SK-N-SH treated with all-trans-retinoic acid at 6 μM for 48 hours (cell line): ENCODE measurements around the gene MLIP.
A peak's percentile ranks its signal among the peaks of the same experiment; 100 is the strongest.

ENCODE experiments used
- ARNTL ChIP-seq: fragments of 450-650 bp; formaldehyde crosslinking; IDR thresholded peaks from 2 replicates; pipeline ENCODE4 v1.5.0; 2020; ENCODE audit warnings: low read depth, mild to moderate bottlenecking, moderate library complexity, borderline replicate concordance
- BACH2 ChIP-seq: fragments of 250-450 bp; sonication (Bioruptor Pico); IDR thresholded peaks from 2 replicates; pipeline ENCODE4 v1.9.0; 2021; ENCODE audit warnings: mild to moderate bottlenecking, borderline replicate concordance
- ESRRG ChIP-seq: fragments of 250-450 bp; sonication (Bioruptor Pico); IDR thresholded peaks from 2 replicates; pipeline ENCODE4 v1.6.1; 2021; ENCODE audit warnings: mild to moderate bottlenecking
- ISL1 ChIP-seq: fragments of 250-450 bp; sonication (Bioruptor Pico); IDR thresholded peaks from 2 replicates; pipeline ENCODE4 v2.1.2; 2022; ENCODE audit warnings: mild to moderate bottlenecking, moderate library complexity
- PPARA ChIP-seq: fragments of 250-450 bp; sonication (Bioruptor Pico); IDR thresholded peaks from 2 replicates; pipeline ENCODE4 v1.5.0; 2020; ENCODE audit warnings: mild to moderate bottlenecking, borderline replicate concordance
- RARB ChIP-seq: fragments of 250-450 bp; sonication (Bioruptor Pico); IDR thresholded peaks from 2 replicates; pipeline ENCODE4 v1.8.0; 2021; ENCODE audit warnings: mild to moderate bottlenecking, moderate library complexity
- ZC3H10 ChIP-seq: fragments of 250-450 bp; sonication (Bioruptor Pico); IDR thresholded peaks from 2 replicates; pipeline ENCODE4 v1.5.1; 2021; ENCODE audit warnings: mild to moderate bottlenecking, moderate library complexity
- ZFP3 ChIP-seq: fragments of 250-450 bp; sonication (Bioruptor Pico); IDR thresholded peaks from 2 replicates; pipeline ENCODE4 v1.5.0; 2020; ENCODE audit warnings: mild to moderate bottlenecking, moderate library complexity
- ZFP30 ChIP-seq: fragments of 450-650 bp; formaldehyde crosslinking; IDR thresholded peaks from 2 replicates; pipeline ENCODE4 v1.5.0; 2022; ENCODE audit warnings: mild to moderate bottlenecking, moderate library complexity
- ZNF70 ChIP-seq: fragments of 450-650 bp; formaldehyde crosslinking; IDR thresholded peaks from 2 replicates; pipeline ENCODE4 v1.5.0; 2020; ENCODE audit warnings: mild to moderate bottlenecking, moderate library complexity
- TF ChIP-seq, protein P1 (sequence below): fragments of 250-450 bp; sonication (Bioruptor Pico); IDR thresholded peaks from 2 replicates; pipeline ENCODE4 v1.5.1; 2020; ENCODE audit warnings: low read depth, mild to moderate bottlenecking, moderate library complexity
- TF ChIP-seq, protein P2 (sequence below): fragments of 250-450 bp; sonication (Bioruptor Pico); IDR thresholded peaks from 2 replicates; pipeline ENCODE4 v1.5.0; 2020; ENCODE audit warnings: mild to moderate bottlenecking, moderate library complexity
- TF ChIP-seq, protein P3 (sequence below): fragments of 250-450 bp; sonication (Bioruptor Pico); IDR thresholded peaks from 2 replicates; pipeline ENCODE4 v1.8.0; 2020; ENCODE audit warnings: mild to moderate bottlenecking, moderate library complexity, borderline replicate concordance

DNA sequence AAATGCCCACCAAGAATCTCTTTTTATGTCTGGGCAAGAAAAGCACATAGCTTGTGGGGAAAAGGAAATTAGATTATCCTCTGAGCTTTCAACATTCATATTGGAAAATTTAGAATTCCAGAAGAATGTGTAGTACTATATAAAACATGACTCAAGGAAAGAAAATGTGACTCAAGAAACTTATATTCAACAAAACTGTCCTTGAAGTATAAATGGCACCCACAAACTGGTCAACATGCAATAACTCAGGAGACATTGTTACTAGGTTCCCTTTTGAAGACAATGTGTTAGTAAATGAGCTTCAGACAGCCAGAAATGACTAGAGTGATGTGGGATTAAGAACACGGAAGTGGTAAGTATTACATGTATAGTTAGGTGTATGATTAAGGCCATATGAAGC lies 170.9 kb downstream of the MLIP start:
- TF ChIP-seq BACH2 (CRISPR knock-in tag) (no peak), ZNF70 (CRISPR knock-in tag) (no peak), PPARA (no peak), ZFP3 (no peak), ZFP30 (CRISPR knock-in tag) (no peak), ARNTL (CRISPR knock-in tag) (no peak), ZC3H10 (peak; percentile 73; the same call in 1 of the 2 replicates), ESRRG (no peak), RARB (CRISPR knock-in tag) (no peak), ISL1 (CRISPR knock-in tag) (no peak)
- TF ChIP-seq, protein P1, sequence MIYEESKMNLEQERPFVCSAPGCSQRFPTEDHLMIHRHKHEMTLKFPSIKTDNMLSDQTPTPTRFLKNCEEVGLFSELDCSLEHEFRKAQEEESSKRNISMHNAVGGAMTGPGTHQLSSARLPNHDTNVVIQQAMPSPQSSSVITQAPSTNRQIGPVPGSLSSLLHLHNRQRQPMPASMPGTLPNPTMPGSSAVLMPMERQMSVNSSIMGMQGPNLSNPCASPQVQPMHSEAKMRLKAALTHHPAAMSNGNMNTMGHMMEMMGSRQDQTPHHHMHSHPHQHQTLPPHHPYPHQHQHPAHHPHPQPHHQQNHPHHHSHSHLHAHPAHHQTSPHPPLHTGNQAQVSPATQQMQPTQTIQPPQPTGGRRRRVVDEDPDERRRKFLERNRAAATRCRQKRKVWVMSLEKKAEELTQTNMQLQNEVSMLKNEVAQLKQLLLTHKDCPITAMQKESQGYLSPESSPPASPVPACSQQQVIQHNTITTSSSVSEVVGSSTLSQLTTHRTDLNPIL (CRISPR knock-in tag): no peak
- TF ChIP-seq, protein P2, sequence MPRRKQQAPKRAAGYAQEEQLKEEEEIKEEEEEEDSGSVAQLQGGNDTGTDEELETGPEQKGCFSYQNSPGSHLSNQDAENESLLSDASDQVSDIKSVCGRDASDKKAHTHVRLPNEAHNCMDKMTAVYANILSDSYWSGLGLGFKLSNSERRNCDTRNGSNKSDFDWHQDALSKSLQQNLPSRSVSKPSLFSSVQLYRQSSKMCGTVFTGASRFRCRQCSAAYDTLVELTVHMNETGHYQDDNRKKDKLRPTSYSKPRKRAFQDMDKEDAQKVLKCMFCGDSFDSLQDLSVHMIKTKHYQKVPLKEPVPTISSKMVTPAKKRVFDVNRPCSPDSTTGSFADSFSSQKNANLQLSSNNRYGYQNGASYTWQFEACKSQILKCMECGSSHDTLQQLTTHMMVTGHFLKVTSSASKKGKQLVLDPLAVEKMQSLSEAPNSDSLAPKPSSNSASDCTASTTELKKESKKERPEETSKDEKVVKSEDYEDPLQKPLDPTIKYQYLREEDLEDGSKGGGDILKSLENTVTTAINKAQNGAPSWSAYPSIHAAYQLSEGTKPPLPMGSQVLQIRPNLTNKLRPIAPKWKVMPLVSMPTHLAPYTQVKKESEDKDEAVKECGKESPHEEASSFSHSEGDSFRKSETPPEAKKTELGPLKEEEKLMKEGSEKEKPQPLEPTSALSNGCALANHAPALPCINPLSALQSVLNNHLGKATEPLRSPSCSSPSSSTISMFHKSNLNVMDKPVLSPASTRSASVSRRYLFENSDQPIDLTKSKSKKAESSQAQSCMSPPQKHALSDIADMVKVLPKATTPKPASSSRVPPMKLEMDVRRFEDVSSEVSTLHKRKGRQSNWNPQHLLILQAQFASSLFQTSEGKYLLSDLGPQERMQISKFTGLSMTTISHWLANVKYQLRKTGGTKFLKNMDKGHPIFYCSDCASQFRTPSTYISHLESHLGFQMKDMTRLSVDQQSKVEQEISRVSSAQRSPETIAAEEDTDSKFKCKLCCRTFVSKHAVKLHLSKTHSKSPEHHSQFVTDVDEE (CRISPR knock-in tag): no peak
- TF ChIP-seq, protein P3, sequence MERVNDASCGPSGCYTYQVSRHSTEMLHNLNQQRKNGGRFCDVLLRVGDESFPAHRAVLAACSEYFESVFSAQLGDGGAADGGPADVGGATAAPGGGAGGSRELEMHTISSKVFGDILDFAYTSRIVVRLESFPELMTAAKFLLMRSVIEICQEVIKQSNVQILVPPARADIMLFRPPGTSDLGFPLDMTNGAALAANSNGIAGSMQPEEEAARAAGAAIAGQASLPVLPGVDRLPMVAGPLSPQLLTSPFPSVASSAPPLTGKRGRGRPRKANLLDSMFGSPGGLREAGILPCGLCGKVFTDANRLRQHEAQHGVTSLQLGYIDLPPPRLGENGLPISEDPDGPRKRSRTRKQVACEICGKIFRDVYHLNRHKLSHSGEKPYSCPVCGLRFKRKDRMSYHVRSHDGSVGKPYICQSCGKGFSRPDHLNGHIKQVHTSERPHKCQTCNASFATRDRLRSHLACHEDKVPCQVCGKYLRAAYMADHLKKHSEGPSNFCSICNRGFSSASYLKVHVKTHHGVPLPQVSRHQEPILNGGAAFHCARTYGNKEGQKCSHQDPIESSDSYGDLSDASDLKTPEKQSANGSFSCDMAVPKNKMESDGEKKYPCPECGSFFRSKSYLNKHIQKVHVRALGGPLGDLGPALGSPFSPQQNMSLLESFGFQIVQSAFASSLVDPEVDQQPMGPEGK: no peak
